HG02885 (cell line): ENCODE data around the gene CIAO2A.
"Not testable (repeated sequence)": the region's sequence is repeated elsewhere in the genome, so short reads cannot be mapped to it uniquely, and the experiment has no call there.

Experiments used
- ATAC-seq: cut with Tn5 transposase; IDR thresholded peaks from one replicate; pipeline ENCODE4 v1.9.1; 2021; ENCODE audit warnings: mild to moderate bottlenecking; ENCODE audit not compliant: unreplicated experiment, poor library complexity

The CIAO2A gene

GRCh38 chr15:64093627-64094417, at the start of gene CIAO2A:
Gene CIAO2A (minus strand): TSS chr15:64093838. CDS start chr15:64093768, 70 bp downstream.
- peak; percentile 73 for ATAC-seq

- no peak for ATAC-seq
Observed at GRCh38 chr15:64143276-64143675, 49.6 kb upstream of the CIAO2A start.

GRCh38 chr15:64141798-64142512, 48.3 kb upstream of the CIAO2A start:
- no peak for ATAC-seq

GRCh38 chr15:64138331-64138941, 44.8 kb upstream of the CIAO2A start:
- no peak for ATAC-seq

GRCh38 chr15:64137226-64137833, 43.7 kb upstream of the CIAO2A start:
- no peak for ATAC-seq

GRCh38 chr15:64136347-64136746, 42.7 kb upstream of the CIAO2A start:
- ATAC-seq, result no peak

- no peak for ATAC-seq
Observed at GRCh38 chr15:64134345-64134829, 40.7 kb upstream of the CIAO2A start.

GRCh38 chr15:64133623-64134344, 40.1 kb upstream of the CIAO2A start:
- ATAC-seq, result no peak

- no peak for ATAC-seq
Observed at GRCh38 chr15:64132217-64132616, 38.6 kb upstream of the CIAO2A start.

GRCh38 chr15:64131547-64131946, 37.9 kb upstream of the CIAO2A start:
- ATAC-seq, result no peak

- no peak for ATAC-seq
Observed at GRCh38 chr15:64130159-64130558, 36.5 kb upstream of the CIAO2A start.

GRCh38 chr15:64127521-64128270, 34.1 kb upstream of the CIAO2A start:
- no peak for ATAC-seq

- ATAC-seq, result no peak
Observed at GRCh38 chr15:64125978-64126377, 32.3 kb upstream of the CIAO2A start.

GRCh38 chr15:64122936-64123351, 29.3 kb upstream of the CIAO2A start:
- no peak for ATAC-seq

GRCh38 chr15:64122444-64122843, 28.8 kb upstream of the CIAO2A start:
- no peak for ATAC-seq

- no peak for ATAC-seq
Observed at GRCh38 chr15:64121614-64122013, 28.0 kb upstream of the CIAO2A start.

GRCh38 chr15:64120322-64120721, 26.7 kb upstream of the CIAO2A start:
- not testable (repeated sequence) for ATAC-seq

- no peak for ATAC-seq
Observed at GRCh38 chr15:64117759-64118487, 24.3 kb upstream of the CIAO2A start.

- peak; percentile 42 for ATAC-seq
Observed at GRCh38 chr15:64112904-64113303, 19.3 kb upstream of the CIAO2A start.
